ENCODE results near the gene HECA. TPM values are rescaled to one million over a fixed set of nuclear protein-coding genes. Genes with fewer than 3 reads are reported as not detected.

Gene HECA
- total RNA-seq = 1 to 10 TPM; 5.6 to 6.0 TPM
- polyA plus RNA-seq (2013, experiment 1 of 2) = 10.3 TPM
- 9.8 TPM for polyA plus RNA-seq (2013, experiment 2 of 2)
- long read RNA-seq, experiment 1, partial matches to known transcripts = 1 of 4 reads
- long read RNA-seq, experiment 1, other reads (novel, unspliced or antisense) = 3 of 4 reads
- long read RNA-seq, experiment 2, full-length matches to known transcripts = 3 of 5 reads
- long read RNA-seq, experiment 2, partial matches to known transcripts = 1 of 5 reads
- long read RNA-seq, experiment 2, other reads (novel, unspliced or antisense) = 1 of 5 reads
- long read RNA-seq, experiment 3 = 0 reads
- long read RNA-seq, experiment 4 = 0 reads

GRCh38 chr6:139134817-139135577 is at the start of gene HECA:
Gene HECA (plus strand): TSS chr6:139135080. CDS start chr6:139135397, 317 bp downstream.
- Mint-ChIP-seq H3K4me3 (peak within 1 kb of the TSS; percentile 74), H3K36me3 (ENCODE audit: low read depth) (no peaks in the 10 kb centered on the region), H3K9me3 (no peaks in the 10 kb centered on the region), H3K27me3 (ENCODE audit: insufficient read depth) (peaks cover 17% of the 10 kb centered on the region), H3K27ac (peak within 1 kb of the TSS; percentile 86), H3K4me1 (no peaks in the 10 kb centered on the region)
- 2 to 4% methylated on average over 17 to 105 of the region's 105 CpGs for WGBS, 2 experiments (ENCODE audit: insufficient coverage in 1 of 2, insufficient read length in 1 of 2)
- DNase-seq = peak; percentile 98
- Histone ChIP-seq H3K27me3 (ENCODE audit: control insufficient read depth, insufficient read depth, low read length, poor library complexity, severe bottlenecking) (no peaks in the 10 kb centered on the region), H3K9me3 (ENCODE audit: control insufficient read depth, low read length) (no peaks in the 10 kb centered on the region), H3K4me3 (ENCODE audit: low read length) (peak within 1 kb of the TSS; percentile 82), H3K9ac (ENCODE audit: extremely low read depth, low read length, poor library complexity, severe bottlenecking) (peak within 1 kb of the TSS; percentile 59), H3K4me1 (ENCODE audit: control insufficient read depth, insufficient read depth, low read length) (no peaks in the 10 kb centered on the region), H3K27ac (ENCODE audit: low read depth, low read length) (no peak within 1 kb of the TSS), H3K36me3 (ENCODE audit: control insufficient read depth, insufficient read depth, low read length) (no peaks in the 10 kb centered on the region)
- TF ChIP-seq, protein P1, sequence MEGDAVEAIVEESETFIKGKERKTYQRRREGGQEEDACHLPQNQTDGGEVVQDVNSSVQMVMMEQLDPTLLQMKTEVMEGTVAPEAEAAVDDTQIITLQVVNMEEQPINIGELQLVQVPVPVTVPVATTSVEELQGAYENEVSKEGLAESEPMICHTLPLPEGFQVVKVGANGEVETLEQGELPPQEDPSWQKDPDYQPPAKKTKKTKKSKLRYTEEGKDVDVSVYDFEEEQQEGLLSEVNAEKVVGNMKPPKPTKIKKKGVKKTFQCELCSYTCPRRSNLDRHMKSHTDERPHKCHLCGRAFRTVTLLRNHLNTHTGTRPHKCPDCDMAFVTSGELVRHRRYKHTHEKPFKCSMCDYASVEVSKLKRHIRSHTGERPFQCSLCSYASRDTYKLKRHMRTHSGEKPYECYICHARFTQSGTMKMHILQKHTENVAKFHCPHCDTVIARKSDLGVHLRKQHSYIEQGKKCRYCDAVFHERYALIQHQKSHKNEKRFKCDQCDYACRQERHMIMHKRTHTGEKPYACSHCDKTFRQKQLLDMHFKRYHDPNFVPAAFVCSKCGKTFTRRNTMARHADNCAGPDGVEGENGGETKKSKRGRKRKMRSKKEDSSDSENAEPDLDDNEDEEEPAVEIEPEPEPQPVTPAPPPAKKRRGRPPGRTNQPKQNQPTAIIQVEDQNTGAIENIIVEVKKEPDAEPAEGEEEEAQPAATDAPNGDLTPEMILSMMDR (conservative IDR thresholded peaks at IDR 0.05) = no peak

DNA sequence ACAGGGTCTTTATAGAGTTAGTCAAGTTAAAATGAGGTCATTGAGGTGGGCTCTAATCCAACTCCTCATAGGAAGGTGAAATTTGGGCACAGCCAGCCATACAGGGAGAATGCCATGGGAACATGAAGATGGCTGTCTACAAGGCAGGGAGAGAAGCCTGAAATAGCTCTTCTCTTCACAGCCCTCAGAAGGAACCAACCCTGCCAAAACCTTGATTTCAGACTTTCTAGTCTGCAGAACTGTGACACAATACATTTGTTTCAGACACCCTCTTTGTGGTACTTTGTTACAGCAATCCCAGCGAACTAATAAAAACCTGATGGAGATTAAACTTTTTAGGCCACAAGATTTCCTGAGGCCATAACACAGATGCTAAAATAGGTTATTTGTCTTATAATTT is 43.1 kb upstream of the HECA start:
- Histone ChIP-seq H3K4me1 (ENCODE audit: control insufficient read depth, insufficient read depth, low read length) (no peaks in the 10 kb centered on the region), H3K27me3 (ENCODE audit: control insufficient read depth, insufficient read depth, low read length, poor library complexity, severe bottlenecking) (no peaks in the 10 kb centered on the region), H3K27ac (ENCODE audit: low read depth, low read length) (no peak overlapping the region), H3K4me3 (ENCODE audit: low read length) (no peak overlapping the region), H3K36me3 (ENCODE audit: control insufficient read depth, insufficient read depth, low read length) (no peaks in the 10 kb centered on the region), H3K9ac (ENCODE audit: extremely low read depth, low read length, poor library complexity, severe bottlenecking) (no peak overlapping the region), H3K9me3 (ENCODE audit: control insufficient read depth, low read length) (no peaks in the 10 kb centered on the region)
- Mint-ChIP-seq H3K4me3 (no peak overlapping the region), H3K9me3 (peaks cover 6% of the 10 kb centered on the region), H3K36me3 (ENCODE audit: low read depth) (no peaks in the 10 kb centered on the region), H3K27ac (no peak overlapping the region), H3K27me3 (ENCODE audit: insufficient read depth) (peaks cover 2% of the 10 kb centered on the region), H3K4me1 (no peaks in the 10 kb centered on the region)
- 94% methylated on average over 1 of the region's 1 CpG; no CpG with 5 or more reads in 1 of the 2 experiments for WGBS, 2 experiments (ENCODE audit: insufficient coverage in 1 of 2, insufficient read length in 1 of 2)
- no peak for DNase-seq
- TF ChIP-seq, protein P1 (conservative IDR thresholded peaks at IDR 0.05) = no peak

DNA sequence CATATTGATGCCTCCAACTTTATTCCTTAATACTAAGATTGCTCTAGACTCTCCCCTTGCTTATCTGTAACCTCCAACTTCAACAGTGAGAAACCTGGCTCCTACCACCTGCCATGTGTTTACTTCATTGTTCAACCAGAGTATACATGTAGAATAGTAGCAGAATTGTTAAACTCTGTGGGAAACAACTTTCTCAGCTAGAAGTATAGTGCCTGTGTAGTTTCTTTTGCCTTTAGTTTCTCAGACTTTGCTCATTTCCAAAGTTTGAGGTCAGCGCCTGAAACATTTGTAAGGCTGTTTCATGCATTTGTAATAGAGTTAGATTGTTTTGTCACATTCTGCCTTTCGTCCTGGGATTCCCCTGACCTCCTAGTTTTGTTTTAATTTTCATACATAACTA is 34.9 kb upstream of the HECA start:
- Mint-ChIP-seq H3K27me3 (ENCODE audit: insufficient read depth) (no peaks in the 10 kb centered on the region), H3K27ac (no peak overlapping the region), H3K4me3 (no peak overlapping the region), H3K4me1 (no peaks in the 10 kb centered on the region), H3K36me3 (ENCODE audit: low read depth) (no peaks in the 10 kb centered on the region), H3K9me3 (no peaks in the 10 kb centered on the region)
- TF ChIP-seq, protein P1 (conservative IDR thresholded peaks at IDR 0.05) = no peak
- Histone ChIP-seq H3K4me3 (ENCODE audit: low read length) (no peak overlapping the region), H3K36me3 (ENCODE audit: control insufficient read depth, insufficient read depth, low read length) (no peaks in the 10 kb centered on the region), H3K27ac (ENCODE audit: low read depth, low read length) (no peak overlapping the region), H3K27me3 (ENCODE audit: control insufficient read depth, insufficient read depth, low read length, poor library complexity, severe bottlenecking) (no peaks in the 10 kb centered on the region), H3K9me3 (ENCODE audit: control insufficient read depth, low read length) (no peaks in the 10 kb centered on the region), H3K9ac (ENCODE audit: extremely low read depth, low read length, poor library complexity, severe bottlenecking) (no peak overlapping the region), H3K4me1 (ENCODE audit: control insufficient read depth, insufficient read depth, low read length) (no peaks in the 10 kb centered on the region)
- WGBS, 2 experiments (ENCODE audit: insufficient coverage in 1 of 2, insufficient read length in 1 of 2) = 84% methylated on average over 2 of the region's 2 CpGs; no CpG with 5 or more reads in 1 of the 2 experiments
- no peak for DNase-seq
